Keratinocyte (primary cell): ENCODE results near the gene KRTAP4-11.
"Not testable (repeated sequence)": the region's sequence is repeated elsewhere in the genome, so short reads cannot be mapped to it uniquely, and the experiment has no call there.

Source experiments
- CTCF ChIP-seq, 3 experiments: IDR thresholded peaks in 1 of 3; conservative IDR thresholded peaks in 1 of 3; optimal IDR thresholded peaks in 1 of 3; 2 replicates in 2 of 3; 3 replicates in 1 of 3; pipeline versions ENCODE3 to v1.5.1; 2011; ENCODE audit warnings: low read length in 3 of 3, mild to moderate bottlenecking in 3 of 3, moderate library complexity in 2 of 3, control low read depth in 1 of 3, inconsistent platforms in 1 of 3; ENCODE audit not compliant: insufficient read depth in 2 of 3; ENCODE audit errors: extremely low read depth in 1 of 3
- EZH2 ChIP-seq: IDR thresholded peaks from one replicate; pipeline ENCODE4 v1.6.1; 2012; ENCODE audit warnings: inconsistent platforms, mild to moderate bottlenecking, low read length, moderate library complexity

- TF ChIP-seq CTCF (optimal IDR thresholded peaks at IDR 0.05 in 1 of 3, IDR thresholded peaks at IDR 0.05 in 1 of 3, conservative IDR thresholded peaks at IDR 0.05 in 1 of 3; ENCODE audit: extremely low read depth in 1 of 3, insufficient read depth in 2 of 3, low read length in 3 of 3); EZH2: not testable (repeated sequence)
These were observed 42.0 kb upstream of the KRTAP4-11 start for GRCh38 chr17:41160190-41160589.
